GM19468 (cell line): Measurements from ENCODE around the gene PELI2.

Experiments
- ATAC-seq: cut with Tn5 transposase; IDR thresholded peaks from one replicate; pipeline ENCODE4 v1.9.1; 2021; ENCODE audit warnings: mild to moderate bottlenecking, moderate library complexity, moderate number of reproducible peaks; ENCODE audit not compliant: unreplicated experiment; ENCODE audit errors: extremely low read depth

The PELI2 gene

GRCh38 chr14:56224229-56224628 lies 106.0 kb downstream of the PELI2 start:
- ATAC-seq: no peak

- ATAC-seq: no peak
These were observed 106.8 kb downstream of the PELI2 start for GRCh38 chr14:56224691-56225681.

GRCh38 chr14:56235388-56235787 lies 117.2 kb downstream of the PELI2 start:
- ATAC-seq: no peak

- ATAC-seq: no peak
These were observed 119.2 kb downstream of the PELI2 start for GRCh38 chr14:56237398-56237797.

GRCh38 chr14:56241461-56241860 lies 123.2 kb downstream of the PELI2 start:
- ATAC-seq: no peak

GRCh38 chr14:56243110-56243509 lies 124.9 kb downstream of the PELI2 start:
- no peak for ATAC-seq

- no peak for ATAC-seq
These were observed 126.1 kb downstream of the PELI2 start for GRCh38 chr14:56244138-56244789.

GRCh38 chr14:56247495-56248200 lies 129.4 kb downstream of the PELI2 start:
- no peak for ATAC-seq

GRCh38 chr14:56248442-56248841 lies 130.2 kb downstream of the PELI2 start:
- no peak for ATAC-seq

GRCh38 chr14:56261046-56261445 lies 142.8 kb downstream of the PELI2 start:
- no peak for ATAC-seq

- no peak for ATAC-seq
These were observed 144.3 kb downstream of the PELI2 start for GRCh38 chr14:56262530-56262929.

- no peak for ATAC-seq
These were observed 149.8 kb downstream of the PELI2 start for GRCh38 chr14:56268039-56268438.

GRCh38 chr14:56268673-56269072 lies 150.5 kb downstream of the PELI2 start:
- no peak for ATAC-seq

GRCh38 chr14:56270921-56271320 lies 152.7 kb downstream of the PELI2 start:
- no peak for ATAC-seq

GRCh38 chr14:56271970-56272369 lies 153.8 kb downstream of the PELI2 start:
- ATAC-seq: no peak

GRCh38 chr14:56273155-56273554 lies 154.9 kb downstream of the PELI2 start:
- ATAC-seq: no peak

- no peak for ATAC-seq
These were observed 155.7 kb downstream of the PELI2 start for GRCh38 chr14:56273951-56274350.

- no peak for ATAC-seq
These were observed 156.3 kb downstream of the PELI2 start for GRCh38 chr14:56274556-56274955.

- ATAC-seq: no peak
These were observed 157.9 kb downstream of the PELI2 start for GRCh38 chr14:56276108-56276507.

- ATAC-seq: no peak
These were observed 160.2 kb downstream of the PELI2 start for GRCh38 chr14:56278383-56278782.

GRCh38 chr14:56280843-56281242 lies 162.6 kb downstream of the PELI2 start:
- ATAC-seq: no peak
